MCF 10A (cell line): Measurements from ENCODE around the gene HMGCS1. TPM values are rescaled to one million over a fixed set of nuclear protein-coding genes. Genes with fewer than 3 reads are reported as not detected.

Experiments used
- BruUV-seq: library from RNA; stranded (reverse); fragments of 400-500 nt; replicated peaks from 2 replicates; lab custom pipeline; 2021; lab: Mats Ljungman, UMichigan
- CTCF ChIA-PET: fragments of 300-600 bp; sonication (Branson Sonifier 250); formaldehyde crosslinking; extraction: SDS; loops from one replicate; lab custom pipeline; 2021; ENCODE audit warnings: antibody characterized with exemption, inconsistent platforms; lab: Yijun Ruan, JAX
- POLR2A ChIA-PET: fragments of 300-600, 350-650 bp; sonication (Branson Sonifier 250); formaldehyde crosslinking; extraction: SDS; loops from one replicate; lab custom pipeline; 2020; ENCODE audit warnings: antibody characterized with exemption, inconsistent platforms; lab: Yijun Ruan, JAX
- DNase-seq: peaks from one replicate; pipeline ENCODE4 v3.0.0-alpha.2; 2018; ENCODE audit not compliant: unreplicated experiment
- H3K27ac Mint-ChIP-seq: one replicate; pipeline ENCODE4 v1.8.0; 2022; ENCODE audit warnings: mild to moderate bottlenecking, low read depth, mixed read lengths; ENCODE audit not compliant: unreplicated experiment
- H3K27me3 Mint-ChIP-seq: one replicate; pipeline ENCODE4 v1.8.0; 2022; ENCODE audit warnings: mixed read lengths; ENCODE audit not compliant: insufficient read depth, unreplicated experiment
- H3K36me3 Mint-ChIP-seq: one replicate; pipeline ENCODE4 v1.8.0; 2022; ENCODE audit warnings: mild to moderate bottlenecking, moderate library complexity, mixed read lengths; ENCODE audit not compliant: insufficient read depth, unreplicated experiment
- H3K4me1 Mint-ChIP-seq: one replicate; pipeline ENCODE4 v1.8.0; 2022; ENCODE audit warnings: mixed read lengths; ENCODE audit not compliant: insufficient read depth, unreplicated experiment
- H3K4me3 Mint-ChIP-seq: one replicate; pipeline ENCODE4 v1.8.0; 2022; ENCODE audit warnings: mild to moderate bottlenecking, moderate library complexity, mixed read lengths; ENCODE audit not compliant: unreplicated experiment
- H3K9me3 Mint-ChIP-seq: one replicate; pipeline ENCODE4 v1.8.0; 2022; ENCODE audit warnings: mixed read lengths; ENCODE audit not compliant: unreplicated experiment
- CTCF ChIP-seq: fragments of 200-600 bp; IDR thresholded peaks from one replicate; pipeline ENCODE4 v1.8.0; 2022; ENCODE audit warnings: antibody characterized with exemption, mild to moderate bottlenecking; ENCODE audit not compliant: unreplicated experiment
- intact Hi-C: fragments of 100-400 bp; cut with micrococcal nuclease; formaldehyde crosslinking; loops from 2 replicates; pipeline ENCODE4 v1.14.1; 2022
- total RNA-seq: library from RNA; stranded (reverse); gene quantifications from 2 replicates; pipeline ENCODE4 v1.2.3, GENCODE V29; 2022

Gene HMGCS1
- total RNA-seq, 1 experiment from 2014 or later, result 36.2 TPM

GRCh38 chr5:43258116-43258515, 55.1 kb downstream of the HMGCS1 start:
- ChIA-PET POLR2A (interaction anchor here (0.6 to 0.7 kb wide), 2 partner anchors 23 to 26 kb away, joined by 3 read pairs; no protein-coding TSS in a partner anchor), CTCF (interaction anchor here (0.6 to 0.7 kb wide), 2 partner anchors 10 to 1488 kb away, joined by 3 read pairs; no protein-coding TSS in a partner anchor)
- no peak overlapping the region for H3K27ac Mint-ChIP-seq
- DNase-seq, result no peak
- no peak for TF ChIP-seq CTCF
- H3K4me3 Mint-ChIP-seq, result no peak overlapping the region
- intact Hi-C loops, result no loop called here
- H3K27me3 Mint-ChIP-seq, result peaks cover 58% of the 10 kb centered on the region
- no peaks in the 10 kb centered on the region for H3K9me3 Mint-ChIP-seq
- H3K4me1 Mint-ChIP-seq, result no peaks in the 10 kb centered on the region
- H3K36me3 Mint-ChIP-seq, result no peaks in the 10 kb centered on the region
- no TSS peak for BruUV-seq

GRCh38 chr5:43256261-43256966, 56.8 kb downstream of the HMGCS1 start:
- H3K4me3 Mint-ChIP-seq, result no peak overlapping the region
- H3K27me3 Mint-ChIP-seq, result peaks cover 58% of the 10 kb centered on the region
- intact Hi-C loops, result no loop called here
- ChIA-PET POLR2A (interaction anchor here (0.6 kb wide), 1 partner anchor 1980 kb away, joined by 3 read pairs; no protein-coding TSS in a partner anchor), CTCF (interaction anchor here (0.6 kb wide), 1 partner anchor 38 kb away, joined by 3 read pairs; no protein-coding TSS in a partner anchor)
- no peaks in the 10 kb centered on the region for H3K4me1 Mint-ChIP-seq
- no peak for DNase-seq
- H3K9me3 Mint-ChIP-seq, result no peaks in the 10 kb centered on the region
- H3K27ac Mint-ChIP-seq, result no peak overlapping the region
- TF ChIP-seq CTCF, result no peak
- no TSS peak for BruUV-seq
- no peaks in the 10 kb centered on the region for H3K36me3 Mint-ChIP-seq

GRCh38 chr5:43255704-43256103, 57.5 kb downstream of the HMGCS1 start:
- peaks cover 58% of the 10 kb centered on the region for H3K27me3 Mint-ChIP-seq
- H3K4me1 Mint-ChIP-seq, result no peaks in the 10 kb centered on the region
- H3K27ac Mint-ChIP-seq, result no peak overlapping the region
- POLR2A ChIA-PET, result interaction anchor here (0.6 kb wide), 1 partner anchor 1979 kb away, joined by 3 read pairs; no protein-coding TSS in a partner anchor
- no peak for TF ChIP-seq CTCF
- intact Hi-C loops, result no loop called here
- no peak for DNase-seq
- no TSS peak for BruUV-seq
- no peaks in the 10 kb centered on the region for H3K9me3 Mint-ChIP-seq
- no peak overlapping the region for H3K4me3 Mint-ChIP-seq
- H3K36me3 Mint-ChIP-seq, result no peaks in the 10 kb centered on the region
- CTCF ChIA-PET, result interaction anchor here (0.6 kb wide), 1 partner anchor 39 kb away, joined by 3 read pairs; no protein-coding TSS in a partner anchor

GRCh38 chr5:43251754-43252153, 61.5 kb downstream of the HMGCS1 start:
- CTCF ChIA-PET, result interaction anchor here (1.4 kb wide), 1 partner anchor 44 kb away, joined by 3 read pairs; no protein-coding TSS in a partner anchor
- no peak for TF ChIP-seq CTCF
- no peak for DNase-seq
- Mint-ChIP-seq H3K27ac (no peak overlapping the region), H3K4me3 (no peak overlapping the region), H3K4me1 (no peaks in the 10 kb centered on the region), H3K36me3 (no peaks in the 10 kb centered on the region), H3K27me3 (peaks cover 35% of the 10 kb centered on the region), H3K9me3 (no peaks in the 10 kb centered on the region)
- intact Hi-C loops, result no loop called here
- POLR2A ChIA-PET, result no interaction called here
- BruUV-seq, result no TSS peak
